SH-SY5Y (cell line): ENCODE results near the gene CGB8.

Source experiments
- GATA2 ChIP-seq: IDR thresholded peaks from 2 replicates; pipeline ENCODE4 v1.6.1; 2011; ENCODE audit warnings: mild to moderate bottlenecking, low read depth, low read length
- GATA3 ChIP-seq: IDR thresholded peaks from 2 replicates; pipeline ENCODE4 v1.6.1; 2011; ENCODE audit warnings: low read depth, mild to moderate bottlenecking, low read length, moderate library complexity

- TF ChIP-seq GATA2 (no peak), GATA3 (no peak)
Observed at GRCh38 chr19:49064768-49065611, 16.1 kb upstream of the CGB8 start, which contains the start of gene NTF4.
